GM18868 (cell line): Measurements from ENCODE around the gene DISC1.
"Not testable (repeated sequence)": the region's sequence is repeated elsewhere in the genome, so short reads cannot be mapped to it uniquely, and the experiment has no call there.

ENCODE experiments used
- ATAC-seq: cut with Tn5 transposase; IDR thresholded peaks from one replicate; pipeline ENCODE4 v1.9.1; 2021; ENCODE audit warnings: mild to moderate bottlenecking, moderate library complexity; ENCODE audit not compliant: unreplicated experiment

DISC1 gene

GRCh38 chr1:231605149-231606100, 21.2 kb upstream of the DISC1 start:
- no peak for ATAC-seq

GRCh38 chr1:231606712-231607111, 19.9 kb upstream of the DISC1 start:
- ATAC-seq = no peak

GRCh38 chr1:231610388-231610787, 16.2 kb upstream of the DISC1 start:
- no peak for ATAC-seq

GRCh38 chr1:231611111-231611510, 15.5 kb upstream of the DISC1 start:
- ATAC-seq = no peak

- no peak for ATAC-seq
Measured at GRCh38 chr1:231611851-231612250, 14.7 kb upstream of the DISC1 start.

GRCh38 chr1:231612393-231613089, 14.0 kb upstream of the DISC1 start:
- ATAC-seq = peak; percentile 96

GRCh38 chr1:231613419-231614349, 12.9 kb upstream of the DISC1 start:
- ATAC-seq = peak; percentile 42

- ATAC-seq = no peak
Measured at GRCh38 chr1:231616667-231617066, 9.9 kb upstream of the DISC1 start.

- no peak for ATAC-seq
Measured at GRCh38 chr1:231618609-231619256, 7.9 kb upstream of the DISC1 start.

- ATAC-seq = no peak
Measured at GRCh38 chr1:231619257-231619634, 7.3 kb upstream of the DISC1 start.

GRCh38 chr1:231625042-231625441, 1.5 kb upstream of the DISC1 start:
- ATAC-seq = not testable (repeated sequence)

- no peak for ATAC-seq
Measured at GRCh38 chr1:231625975-231626534, 535 bp upstream of the DISC1 start.

GRCh38 chr1:231626951-231627614, 493 bp downstream of the DISC1 start:
- ATAC-seq = peak; percentile 58

GRCh38 chr1:231628207-231628876, 1.8 kb downstream of the DISC1 start:
- peak; percentile 27 for ATAC-seq

GRCh38 chr1:231629132-231629531, 2.5 kb downstream of the DISC1 start:
- ATAC-seq = peak; percentile 25

GRCh38 chr1:231630558-231631205, 4.1 kb downstream of the DISC1 start:
- ATAC-seq = no peak

GRCh38 chr1:231631717-231632116, 5.1 kb downstream of the DISC1 start:
- no peak for ATAC-seq

GRCh38 chr1:231632119-231632518, 5.5 kb downstream of the DISC1 start:
- ATAC-seq = no peak
